Measurements from ENCODE around the gene TRIO.

Gene TRIO

DNA sequence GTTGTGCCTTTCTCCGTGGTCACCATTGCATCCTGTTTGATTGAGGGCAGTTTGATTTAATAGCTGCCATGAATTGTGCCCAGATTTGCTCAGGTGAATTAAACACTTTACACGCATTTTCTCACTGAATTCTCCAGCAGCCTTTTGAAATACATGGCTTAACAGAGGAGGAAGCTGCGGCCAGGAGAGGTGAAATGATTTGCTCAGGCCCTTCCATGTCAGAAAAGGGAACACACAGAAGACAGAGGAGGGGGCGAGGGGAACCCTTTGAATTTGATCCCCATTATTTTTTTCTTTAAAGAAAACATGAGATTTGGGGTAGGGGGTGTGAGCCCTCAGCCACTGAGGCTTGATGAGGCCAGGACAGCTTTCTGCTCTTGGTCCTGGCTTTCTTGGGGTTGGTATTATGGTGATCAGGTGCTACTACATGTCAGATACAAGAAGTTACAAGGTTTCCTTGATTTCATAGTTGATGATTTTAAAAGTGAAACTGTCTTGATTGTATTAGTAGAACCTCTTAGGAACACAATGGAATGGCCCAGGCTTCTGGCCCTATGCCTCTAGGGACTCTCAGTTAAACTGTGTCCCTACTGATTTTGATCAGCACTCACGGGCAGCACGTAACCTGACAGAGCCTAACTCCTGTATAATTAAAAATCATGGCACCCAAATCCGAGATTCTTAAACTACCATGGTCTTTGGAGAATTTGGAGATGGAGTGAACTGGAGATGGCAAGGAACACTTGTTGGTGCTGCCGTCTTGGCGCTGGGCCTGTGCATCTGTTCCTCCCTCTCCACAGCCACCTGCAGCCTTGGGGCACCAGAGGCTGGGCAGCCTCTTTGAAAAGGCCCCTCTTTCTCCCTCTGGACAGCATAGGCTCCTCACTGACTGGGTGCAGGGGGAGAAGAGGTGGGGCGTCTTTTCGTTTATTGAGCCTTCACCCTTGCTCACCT, 107.9 kb downstream of the TRIO start:
- no peak for DNase-seq

DNA sequence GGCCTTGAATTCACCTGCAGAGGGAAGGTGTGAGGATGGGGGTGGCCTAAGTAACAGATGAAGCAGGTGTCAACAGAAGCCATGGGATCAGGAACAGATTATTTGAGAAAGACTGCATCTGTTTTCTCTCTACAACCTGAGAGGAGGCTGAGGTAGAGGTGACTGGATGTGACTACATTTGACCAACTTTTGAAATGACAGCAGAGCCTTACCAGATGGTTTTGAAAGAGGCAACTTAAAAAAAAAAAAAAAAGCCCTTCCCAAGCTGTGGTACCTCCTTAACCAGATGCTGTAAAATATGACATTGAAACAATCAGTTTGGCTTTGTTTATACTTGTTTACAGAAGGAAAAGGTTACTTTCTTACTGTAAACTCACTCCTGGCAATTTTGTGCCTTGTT, 108.6 kb downstream of the TRIO start:
- DNase-seq, result no peak

GRCh38 chr5:14252793-14253192, 109.7 kb downstream of the TRIO start:
- DNase-seq, result no peak

- DNase-seq, result no peak
Measured at GRCh38 chr5:14254686-14255085, 111.5 kb downstream of the TRIO start.

DNA sequence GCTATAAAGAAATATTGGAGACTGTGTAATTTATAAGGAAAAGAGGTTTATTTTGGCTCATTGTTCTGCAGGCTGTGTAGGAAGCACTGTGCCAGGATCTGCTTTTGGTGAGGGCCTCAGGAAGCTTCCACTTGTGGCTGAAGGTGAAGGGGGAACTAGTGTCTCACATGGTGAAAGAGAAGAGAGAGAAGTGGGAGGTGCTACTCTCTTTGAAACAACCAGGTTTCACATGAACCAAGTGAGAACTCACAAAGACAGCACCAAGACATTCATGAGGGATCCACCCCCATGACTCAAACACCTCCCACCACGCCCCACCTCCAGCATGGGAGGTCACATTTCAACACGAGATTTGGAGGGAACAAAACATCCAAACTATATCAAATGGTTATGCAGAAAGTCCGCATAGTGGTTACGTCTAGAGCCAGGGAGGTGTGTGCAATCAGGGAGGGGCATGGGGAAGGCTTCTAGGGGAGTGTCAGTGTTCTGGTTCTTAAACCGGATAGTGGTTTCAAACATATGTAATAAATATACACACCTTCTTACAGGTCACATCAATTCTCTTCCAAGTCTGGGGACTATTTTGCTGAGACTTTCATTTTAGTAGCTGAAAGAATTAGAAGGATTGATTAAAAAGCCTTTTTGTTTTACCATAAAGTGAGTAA, 113.0 kb downstream of the TRIO start:
- no peak for DNase-seq

GRCh38 chr5:14256756-14257393, 113.7 kb downstream of the TRIO start:
- no peak for DNase-seq

GRCh38 chr5:14257995-14258403, 114.9 kb downstream of the TRIO start:
- no peak for DNase-seq

DNA sequence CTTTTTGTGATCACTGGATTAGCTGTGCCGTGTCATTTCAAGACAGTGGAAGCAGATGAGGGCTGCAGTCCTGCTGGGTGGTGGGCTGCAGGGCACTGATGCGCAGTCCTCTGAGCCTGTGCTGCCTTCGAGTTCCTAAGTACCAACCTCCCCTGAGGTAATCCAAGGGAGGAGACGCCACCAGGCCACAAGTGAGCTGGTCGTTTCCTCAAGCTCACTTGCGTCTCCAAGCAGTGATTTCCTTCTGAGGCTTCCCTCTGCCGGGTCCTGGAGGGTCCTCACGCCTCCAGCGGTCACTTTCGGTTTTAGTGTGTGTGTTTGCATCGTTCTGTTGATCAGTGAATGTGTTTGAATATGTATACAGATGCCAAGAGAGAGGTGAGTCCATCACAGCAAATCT, 115.7 kb downstream of the TRIO start:
- DNase-seq, result no peak

GRCh38 chr5:14260637-14261036, 117.5 kb downstream of the TRIO start:
- DNase-seq, result no peak

DNA sequence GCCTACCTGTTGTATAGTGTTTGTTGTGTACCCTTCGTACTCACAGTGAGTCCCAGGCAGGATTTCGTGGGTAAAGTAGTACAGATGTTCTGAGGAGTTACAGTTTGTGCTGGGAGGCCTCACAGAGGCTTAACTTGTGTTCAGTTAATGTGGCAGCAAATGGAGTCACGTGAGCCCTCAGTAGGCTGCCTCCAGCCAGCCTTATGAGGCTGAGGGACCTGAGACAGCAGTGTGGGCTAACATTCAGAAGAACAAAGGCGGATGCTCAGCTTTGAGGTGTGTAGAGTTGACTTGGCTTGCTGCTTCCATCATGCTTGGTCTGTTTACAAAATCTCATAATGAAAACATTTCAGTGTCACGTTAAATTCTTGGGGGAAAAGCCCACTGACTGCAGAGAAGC, 118.1 kb downstream of the TRIO start:
- no peak for DNase-seq

DNA sequence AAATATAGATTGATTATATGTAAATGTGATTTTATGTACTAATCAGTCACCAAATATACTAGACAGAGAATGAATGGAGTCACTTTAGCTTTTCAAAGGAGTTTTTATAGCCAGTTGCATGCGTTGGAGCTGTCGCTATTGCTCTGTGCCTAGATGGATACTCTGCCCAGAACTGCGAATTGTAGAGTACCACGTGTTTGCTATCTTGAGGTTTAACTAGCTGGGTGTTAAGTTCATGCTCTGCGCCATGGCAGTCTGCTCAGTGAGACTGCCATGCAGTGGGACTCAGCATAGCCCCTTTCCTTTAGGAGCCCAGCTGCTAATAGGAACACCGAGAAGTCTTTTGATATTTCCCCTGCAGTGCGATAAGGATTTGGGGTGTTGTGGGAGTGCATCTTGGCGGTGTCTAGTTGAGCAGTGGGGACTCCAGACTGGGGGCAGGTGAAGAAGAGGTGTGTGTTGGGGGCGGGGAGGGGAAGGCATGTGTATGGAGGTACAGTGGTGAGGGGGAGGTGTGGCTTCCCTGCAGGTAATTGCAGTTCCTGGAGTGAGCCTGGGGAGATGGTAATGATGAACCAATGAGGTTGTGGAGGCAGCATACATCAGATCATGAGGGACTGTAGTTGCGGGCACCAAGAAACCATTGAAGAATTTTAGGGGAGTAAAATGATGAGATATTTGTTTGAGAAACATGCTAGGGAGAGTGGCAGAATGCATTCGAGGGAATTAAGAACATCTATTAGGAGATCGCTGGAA, 118.9 kb downstream of the TRIO start:
- DNase-seq, result no peak

DNA sequence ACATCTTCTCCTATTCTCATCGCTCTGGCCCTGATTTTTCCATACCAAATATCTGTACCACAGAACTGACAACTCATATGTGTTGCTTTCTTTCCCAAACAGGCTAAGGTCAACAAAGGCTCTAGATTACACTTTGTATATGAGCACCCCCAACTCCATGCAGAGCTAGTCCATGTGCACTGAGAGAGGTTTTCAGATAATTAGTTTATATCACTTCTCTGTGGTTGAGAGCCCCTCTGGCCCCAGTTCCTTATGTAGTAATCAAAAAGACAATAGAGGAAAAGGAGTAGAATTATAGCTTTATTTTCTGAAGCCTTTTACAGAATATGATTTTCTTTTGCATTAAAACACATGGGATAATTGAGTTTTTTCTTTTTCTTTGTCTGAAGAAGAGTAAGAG, 120.0 kb downstream of the TRIO start:
- no peak for DNase-seq

- DNase-seq, result no peak
Measured at GRCh38 chr5:14263699-14264098, 120.6 kb downstream of the TRIO start.

DNA sequence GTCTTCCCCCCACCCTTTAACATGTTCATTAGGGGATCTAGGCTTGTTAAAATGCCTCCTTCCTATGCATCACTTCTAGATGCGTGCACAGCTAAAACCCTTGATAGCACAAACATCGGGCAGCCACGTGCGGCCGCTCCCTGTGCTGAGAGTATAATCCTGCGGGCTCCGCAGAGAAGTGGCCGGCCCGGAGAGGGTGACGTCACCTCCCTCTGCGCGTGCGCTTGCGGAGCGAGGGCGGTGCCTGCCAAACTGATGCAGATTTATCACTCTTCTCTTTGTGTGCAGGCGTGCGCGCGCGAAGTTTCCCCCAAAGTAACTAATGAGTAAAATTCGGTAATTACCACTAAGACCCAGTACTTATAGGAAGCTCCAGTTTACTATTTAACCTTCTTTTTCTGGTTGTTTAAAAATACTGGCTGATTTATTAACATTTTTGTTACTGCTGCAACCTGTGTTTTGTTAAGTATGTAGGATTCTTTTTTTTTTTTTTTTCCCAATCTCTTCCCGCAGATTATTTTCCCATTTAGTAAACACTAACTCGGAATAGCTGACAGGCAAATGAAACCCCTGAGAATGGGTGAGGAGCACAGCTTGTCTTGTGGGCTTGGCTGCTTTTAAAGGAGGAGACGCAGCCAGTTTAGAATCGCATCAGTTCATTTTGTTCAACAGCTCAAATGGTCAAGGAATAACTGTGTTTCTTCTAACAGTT, 121.6 kb downstream of the TRIO start:
- peak; percentile 95 for DNase-seq

- DNase-seq, result no peak
Measured at GRCh38 chr5:14265570-14265969, 122.4 kb downstream of the TRIO start.

DNA sequence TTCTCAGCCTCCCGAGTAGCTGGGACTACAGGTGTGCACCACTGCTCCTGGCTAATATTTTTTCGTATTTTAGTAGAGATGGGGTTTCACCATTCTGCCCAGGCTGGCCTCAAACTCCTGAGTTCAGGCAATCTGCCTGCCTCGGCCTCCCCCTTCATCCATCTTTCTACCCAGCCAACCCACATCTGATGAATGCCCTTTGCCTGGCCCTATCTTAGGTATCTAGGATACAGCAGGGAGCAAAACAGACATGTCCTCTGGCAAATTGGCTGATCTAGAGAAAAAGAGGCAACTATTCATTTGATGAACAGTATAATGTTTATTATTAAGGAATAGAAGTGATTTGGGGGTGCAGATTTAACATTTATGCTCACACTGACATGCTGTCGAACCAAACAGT, 123.0 kb downstream of the TRIO start:
- no peak for DNase-seq

- no peak for DNase-seq
Measured at GRCh38 chr5:14266686-14267085, 123.5 kb downstream of the TRIO start.

- DNase-seq, result no peak
Measured at GRCh38 chr5:14267166-14267838, 124.2 kb downstream of the TRIO start.

DNA sequence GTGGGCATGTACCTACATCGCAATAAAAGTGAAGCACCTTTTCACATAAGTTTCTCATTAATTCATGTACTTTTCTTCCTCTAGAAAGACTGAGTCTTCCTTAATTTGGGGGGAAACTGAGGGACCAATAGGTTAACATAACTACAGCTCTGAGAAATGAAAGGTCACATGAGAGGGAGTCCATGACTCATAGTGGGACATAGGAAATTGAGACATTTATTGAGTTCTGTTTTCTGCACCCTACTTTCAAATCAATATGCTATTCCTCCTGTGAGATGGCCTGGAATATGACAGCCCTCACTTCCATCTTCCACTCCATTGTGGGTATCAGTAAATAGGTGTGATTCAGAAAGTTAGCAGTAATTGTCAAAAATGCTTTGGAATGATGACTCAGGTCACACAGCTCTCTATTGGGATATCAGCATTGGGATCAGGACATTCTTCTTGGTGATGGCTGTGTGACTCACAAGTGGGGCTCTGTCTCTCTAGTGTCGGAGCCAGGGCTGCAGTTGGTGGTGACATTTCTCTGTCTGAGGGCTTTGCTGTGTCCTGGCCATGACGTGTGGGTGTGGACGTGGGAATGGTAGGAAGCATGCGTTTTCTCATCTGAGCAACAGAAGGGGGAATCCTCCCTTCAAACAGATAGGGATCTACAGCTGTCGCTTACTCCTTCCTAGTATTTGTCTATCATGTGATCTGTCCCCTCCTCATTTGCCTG, 125.0 kb downstream of the TRIO start:
- no peak for DNase-seq

DNA sequence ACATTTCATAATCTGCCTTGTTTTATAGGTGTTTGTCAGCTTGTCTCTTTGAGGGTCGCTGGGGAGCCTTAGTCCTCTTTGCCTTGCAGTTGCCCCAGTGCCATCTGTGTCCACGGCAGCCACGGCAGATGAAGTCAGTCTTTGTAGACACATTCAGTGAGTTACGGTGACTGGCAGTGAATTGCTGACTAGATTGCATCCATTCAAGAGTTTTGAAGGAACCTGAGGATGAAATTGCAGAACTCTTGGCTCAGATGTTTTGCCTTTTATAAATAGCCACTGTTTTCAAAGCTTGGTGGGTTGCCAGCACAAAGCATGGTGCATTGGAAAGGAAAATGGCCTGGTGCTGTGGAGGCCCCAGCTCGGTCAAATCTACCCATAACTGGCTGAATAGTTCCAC, 125.6 kb downstream of the TRIO start:
- DNase-seq, result no peak

DNA sequence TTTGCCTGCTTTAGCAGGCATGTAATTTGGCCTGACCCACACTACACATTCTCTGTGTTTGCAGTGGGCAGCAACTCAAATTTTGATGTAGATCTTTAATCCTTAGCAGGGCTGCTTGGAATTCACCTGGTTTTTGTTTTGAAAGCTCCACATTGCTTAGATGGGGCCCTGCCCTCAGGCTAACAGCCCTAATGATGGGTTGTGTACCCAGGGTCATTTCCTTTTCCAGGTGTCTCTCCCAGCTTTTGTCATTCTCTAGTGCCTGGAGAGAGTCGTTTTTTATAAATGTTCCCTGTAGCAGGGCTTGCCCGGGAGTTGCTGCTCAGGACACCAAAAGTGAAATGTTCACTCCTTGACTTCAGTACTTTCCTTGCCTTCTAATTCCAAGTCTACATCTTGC, 126.3 kb downstream of the TRIO start:
- DNase-seq, result no peak
